ENCODE data around the gene GTF2H1.
A peak's percentile ranks its signal among the peaks of the same experiment; 100 is the strongest.

GTF2H1 gene

DNA sequence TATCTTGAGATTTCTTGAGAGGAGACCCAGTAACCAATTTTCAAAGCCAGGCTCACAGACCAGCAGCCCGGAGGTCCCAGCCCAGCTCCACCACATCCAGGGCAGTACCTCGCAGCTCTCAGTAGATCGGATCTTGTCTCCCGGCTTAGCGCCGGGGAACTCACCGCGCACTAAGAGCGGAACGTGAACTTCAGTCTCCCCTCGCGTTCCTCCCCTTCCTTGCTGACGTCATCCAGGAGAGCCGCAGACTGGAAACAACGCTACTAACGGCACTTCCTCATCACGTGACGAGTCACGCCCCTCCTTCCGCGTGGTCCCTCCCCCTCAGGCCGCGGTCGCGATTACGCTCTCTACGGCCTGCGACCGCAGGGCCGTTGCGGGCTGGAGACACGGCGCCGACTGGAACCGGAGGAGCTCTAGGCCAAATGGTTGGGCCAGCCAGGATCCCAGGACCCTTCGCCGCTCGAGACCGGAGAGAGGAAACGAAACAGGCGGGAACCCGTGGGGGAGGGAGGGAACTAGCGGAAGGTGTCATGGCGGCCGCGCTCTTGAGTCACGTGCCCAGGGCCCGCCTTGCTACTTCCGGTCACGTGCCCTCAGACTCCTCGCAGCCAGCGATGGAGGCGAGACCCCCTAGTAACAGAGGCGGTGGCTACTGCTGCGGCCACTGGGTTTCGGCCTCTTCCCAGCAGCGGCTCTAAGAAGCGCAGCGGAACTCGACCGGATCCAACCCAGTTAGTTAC, at the start of gene GTF2H1, which contains the start of gene HPS5:
Gene GTF2H1, plus strand, starts transcription at position 599 of the 743 bp plus-strand sequence. CDS start 10,508 bp downstream, outside the sequence.
Gene HPS5, minus strand, starts transcription at position 172 of the 743 bp plus-strand sequence. CDS start 4,282 bp downstream, outside the sequence.
- peak; percentile 94 for DNase-seq (ENCODE audit: low spot score)
- FAIRE-seq = peak; percentile 72

DNA sequence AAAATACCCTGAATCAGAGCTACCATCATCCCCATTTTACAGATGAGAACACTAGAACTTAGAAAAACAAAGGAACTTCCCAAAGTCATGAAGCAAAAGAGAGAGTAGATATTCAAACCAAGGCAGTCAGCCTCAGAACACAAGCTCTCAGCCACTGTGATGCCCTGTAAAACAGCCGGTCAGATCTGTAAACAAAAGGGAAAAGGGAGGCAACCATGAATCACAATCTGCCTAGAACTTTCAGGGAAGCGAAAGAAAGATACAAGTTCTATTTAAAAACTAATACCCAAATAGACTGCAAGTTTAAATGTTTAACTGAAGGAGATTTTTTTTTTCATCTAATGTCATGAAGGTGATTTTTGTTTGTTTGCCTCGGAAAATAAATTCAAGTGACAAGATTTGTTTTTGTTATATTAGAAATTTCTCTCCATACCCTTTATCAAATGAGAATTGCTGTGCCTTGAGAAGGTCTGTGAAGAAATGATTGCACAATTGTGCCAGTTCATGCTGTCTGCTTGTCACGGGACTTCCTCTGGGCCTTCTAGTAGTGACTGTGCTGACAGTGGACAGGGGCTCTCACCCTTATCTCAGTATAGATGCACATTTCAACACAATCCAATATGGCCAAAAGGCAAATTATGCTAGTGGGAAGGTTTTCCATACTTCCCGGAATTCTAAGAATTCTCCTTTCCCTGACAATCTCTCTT, 44.6 kb upstream of the GTF2H1 start:
- FAIRE-seq = no peak
- no peak for DNase-seq (ENCODE audit: low spot score)

DNA sequence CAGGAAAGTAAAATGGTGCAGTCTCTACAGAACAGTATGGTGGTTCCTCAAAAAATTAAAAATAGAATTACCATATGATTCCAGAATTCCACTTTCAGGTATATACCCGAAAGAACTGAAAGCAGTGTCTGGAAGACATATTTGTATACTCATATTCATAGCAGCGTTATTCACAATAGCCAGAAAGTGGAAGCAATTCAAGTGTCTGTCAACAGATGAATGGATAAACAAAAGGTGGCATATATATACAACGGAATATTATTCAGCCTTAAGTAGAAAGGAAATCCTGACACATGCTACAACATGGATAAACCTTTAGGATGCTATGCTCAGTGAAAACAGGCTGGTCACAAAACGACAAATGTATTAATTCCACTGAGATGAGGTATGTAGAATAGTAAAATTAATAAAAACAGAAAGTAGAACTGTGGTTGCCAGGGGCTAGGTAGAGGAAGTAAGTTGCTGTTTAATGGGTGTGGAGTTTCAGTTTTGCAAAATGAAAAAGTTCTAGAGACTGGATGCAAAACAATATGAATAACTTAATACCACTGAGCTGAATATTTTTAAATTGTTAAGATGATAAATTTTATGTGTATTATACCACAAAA, 41.8 kb upstream of the GTF2H1 start:
- DNase-seq (ENCODE audit: low spot score) (no peak), FAIRE-seq (no peak)

DNA sequence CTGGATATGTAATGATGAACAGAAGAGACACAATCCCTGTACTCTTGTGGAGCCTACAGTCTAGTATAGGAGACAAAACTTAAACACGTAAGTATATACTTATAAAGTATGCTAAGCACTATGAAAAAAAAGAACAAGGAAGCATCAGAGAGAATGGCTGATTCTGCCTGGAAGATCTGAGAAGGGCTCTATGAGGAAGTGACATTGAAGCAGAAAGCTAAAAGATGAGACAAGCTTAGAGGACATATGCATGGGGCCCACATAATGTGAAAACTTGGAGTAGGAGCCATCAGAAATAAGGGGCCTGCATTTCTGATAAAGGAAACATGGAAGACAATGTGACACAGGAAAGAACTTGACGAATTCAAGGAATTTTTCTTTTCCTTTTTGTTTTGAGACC, 39.7 kb upstream of the GTF2H1 start:
- DNase-seq (ENCODE audit: low spot score) (no peak), FAIRE-seq (no peak)

DNA sequence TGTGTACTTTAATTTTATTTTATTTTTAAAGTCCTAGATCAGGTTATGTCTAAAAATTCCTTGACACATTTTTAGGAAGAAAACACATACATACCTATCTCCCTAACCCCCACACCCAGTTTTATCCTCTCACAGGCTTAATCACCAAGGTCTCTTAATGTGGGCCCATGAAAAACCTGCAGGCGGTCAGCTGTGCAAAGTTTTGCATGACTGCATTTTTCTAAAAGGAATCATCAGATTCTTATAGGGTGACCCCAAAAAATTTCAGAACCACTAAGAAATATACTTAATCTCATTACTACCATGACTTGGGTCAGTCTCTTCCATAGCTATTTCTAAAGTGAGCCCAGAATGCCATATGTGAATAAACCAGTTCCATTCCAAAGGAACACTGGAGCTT, 36.5 kb upstream of the GTF2H1 start:
- DNase-seq (ENCODE audit: low spot score) (no peak), FAIRE-seq (no peak)

DNA sequence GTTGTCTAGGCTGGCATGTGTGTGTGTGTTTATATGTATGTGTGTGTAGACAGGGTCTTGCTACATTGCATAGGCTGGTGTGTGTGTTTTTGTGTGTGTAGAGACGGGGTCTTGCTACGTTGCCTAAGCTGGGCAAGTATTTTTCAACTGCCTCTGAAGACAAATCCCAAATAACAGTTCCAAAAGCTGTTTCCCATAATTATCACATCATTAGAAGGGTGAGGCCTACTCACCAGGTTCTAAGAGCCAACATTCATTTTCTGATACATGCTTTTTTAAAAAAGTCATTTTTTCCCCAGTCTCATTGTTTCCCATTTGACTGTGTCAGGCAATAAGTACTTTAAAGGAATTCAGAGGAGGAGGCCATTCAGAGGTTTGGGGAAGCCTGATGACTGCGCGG, 33.5 kb upstream of the GTF2H1 start:
- no peak for FAIRE-seq

DNA sequence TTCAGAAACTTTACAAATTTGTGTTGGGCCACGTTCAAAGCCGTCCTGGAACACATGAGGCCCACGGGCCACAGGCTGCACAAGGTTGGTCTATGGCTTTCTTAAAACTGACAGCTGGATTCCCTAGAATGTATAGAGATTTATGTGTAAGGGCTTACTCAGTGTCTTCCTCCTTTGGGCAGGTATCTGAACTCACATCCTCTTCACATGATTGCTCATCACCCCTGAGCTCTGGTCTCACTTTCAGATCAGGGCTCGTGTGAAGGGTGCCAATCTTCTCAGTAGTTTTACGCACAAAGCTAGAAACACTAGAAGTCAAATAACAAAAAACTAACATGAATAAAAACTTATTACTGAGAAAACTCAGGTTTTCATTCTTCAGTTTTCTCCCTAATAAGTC, 27.5 kb upstream of the GTF2H1 start:
- DNase-seq (ENCODE audit: low spot score) (no peak), FAIRE-seq (no peak)

More for the DNA sequence above, 33.5 kb upstream of the GTF2H1 start:
- no peak for DNase-seq (ENCODE audit: low spot score)

DNA sequence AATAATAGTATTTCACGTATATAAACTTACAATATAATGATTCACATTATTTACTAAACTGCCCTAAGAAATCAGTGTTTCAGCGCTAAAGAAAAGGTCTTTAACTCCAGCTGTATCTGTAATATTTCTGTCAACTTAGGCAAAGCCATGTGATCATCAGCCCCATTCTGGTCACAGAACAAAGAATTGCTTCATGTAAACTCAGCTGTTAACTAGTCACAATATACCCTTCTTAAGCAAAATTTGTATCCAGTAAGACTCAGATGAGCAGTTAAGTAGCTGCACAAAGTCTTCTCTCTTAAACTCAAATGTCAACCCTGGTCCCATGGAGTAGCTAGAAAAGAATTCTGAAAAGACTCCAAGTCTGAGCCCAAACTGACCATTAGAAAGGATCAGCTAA, 27.1 kb upstream of the GTF2H1 start:
- no peak for DNase-seq (ENCODE audit: low spot score)
- FAIRE-seq = no peak

DNA sequence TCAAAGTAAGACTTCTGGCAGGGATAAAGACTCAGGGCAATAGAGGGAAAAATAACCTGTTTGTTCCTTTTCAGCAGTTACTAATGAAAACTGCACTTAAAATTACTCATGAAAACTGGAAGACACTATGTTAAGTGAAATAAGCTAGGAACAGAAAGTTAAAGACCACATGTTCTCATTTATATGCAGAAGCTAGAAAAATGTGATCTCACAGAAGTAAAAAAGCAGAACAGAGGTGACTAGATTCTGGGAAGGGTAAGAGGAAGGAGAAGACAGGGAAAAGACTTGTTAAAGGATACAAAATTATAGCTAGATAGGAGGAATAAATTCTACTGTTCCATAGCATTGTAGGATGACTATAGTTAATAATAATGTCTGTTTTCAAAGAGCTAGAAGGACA, 22.6 kb upstream of the GTF2H1 start:
- DNase-seq (ENCODE audit: low spot score) (peak; percentile 2), FAIRE-seq (no peak)

DNA sequence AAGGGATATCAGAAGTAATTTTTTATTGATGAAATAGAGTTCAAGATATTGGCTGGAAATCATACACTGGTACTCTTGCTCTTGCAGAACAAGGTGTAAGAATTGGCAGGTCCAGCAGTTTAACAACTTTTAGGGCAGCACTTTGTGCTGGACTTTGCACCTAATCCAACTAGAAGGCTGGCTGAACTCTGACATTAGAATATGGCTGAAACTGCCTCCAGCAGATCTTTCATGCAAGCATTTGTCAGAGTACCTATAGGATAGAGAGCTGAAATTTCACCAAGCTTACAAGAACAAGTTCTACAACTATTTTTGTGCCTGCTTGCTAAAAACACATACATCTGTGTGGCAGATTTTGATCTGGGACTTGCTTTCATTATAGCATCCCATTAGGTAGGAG, 17.6 kb upstream of the GTF2H1 start:
- no peak for FAIRE-seq

DNA sequence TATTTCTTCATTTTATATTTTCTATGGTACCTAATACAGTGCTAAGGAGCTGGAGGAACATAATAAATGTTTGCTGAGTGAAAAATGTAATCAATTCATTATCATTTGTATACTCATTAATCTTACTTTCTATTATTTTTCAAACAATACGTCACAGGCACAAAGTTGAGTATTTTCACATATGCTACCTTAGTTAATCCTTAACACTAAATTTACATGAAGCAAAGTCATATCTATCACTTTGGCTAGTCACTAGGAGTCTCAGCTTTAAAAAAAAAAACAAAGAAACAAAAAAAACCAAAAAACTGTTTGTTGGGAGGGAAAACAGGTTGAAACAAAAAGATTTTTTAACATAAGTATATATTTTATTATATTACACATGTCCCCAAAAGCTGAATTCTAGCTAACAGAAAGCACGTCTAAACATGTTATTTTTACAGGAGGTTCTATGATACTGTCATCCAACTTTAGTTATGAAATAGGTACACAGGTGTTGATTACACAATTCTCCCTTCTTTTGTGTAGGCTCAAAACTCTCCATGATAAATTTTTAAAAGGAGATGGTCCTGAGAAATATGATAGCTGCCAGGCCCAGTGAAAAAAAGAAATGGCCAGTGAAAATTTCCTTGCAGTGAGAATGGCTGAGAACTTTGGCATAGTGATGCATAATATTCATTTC, 14.8 kb upstream of the GTF2H1 start:
- no peak for FAIRE-seq
- no peak for DNase-seq (ENCODE audit: low spot score)

More for the DNA sequence above, 17.6 kb upstream of the GTF2H1 start:
- DNase-seq (ENCODE audit: low spot score) = no peak

DNA sequence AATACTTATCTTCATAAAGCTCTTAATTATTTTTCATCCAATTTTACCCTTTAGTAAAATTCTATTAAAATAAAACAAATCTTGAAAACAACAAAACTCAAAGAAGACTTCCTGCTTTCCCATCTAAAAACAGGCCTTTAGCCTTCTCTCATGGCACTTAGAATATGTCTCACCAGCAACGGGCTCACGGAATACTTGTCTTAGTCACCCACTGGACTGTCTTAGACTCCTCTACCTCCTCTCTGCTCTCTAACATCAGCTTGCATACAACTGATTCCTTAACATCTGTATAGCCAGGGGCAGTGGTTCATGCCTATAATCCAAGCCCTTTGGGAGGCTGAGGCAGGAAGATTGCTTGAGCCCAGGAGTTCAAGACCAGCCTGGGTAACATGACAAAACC, 14.1 kb upstream of the GTF2H1 start:
- DNase-seq (ENCODE audit: low spot score) = no peak
- FAIRE-seq = no peak

DNA sequence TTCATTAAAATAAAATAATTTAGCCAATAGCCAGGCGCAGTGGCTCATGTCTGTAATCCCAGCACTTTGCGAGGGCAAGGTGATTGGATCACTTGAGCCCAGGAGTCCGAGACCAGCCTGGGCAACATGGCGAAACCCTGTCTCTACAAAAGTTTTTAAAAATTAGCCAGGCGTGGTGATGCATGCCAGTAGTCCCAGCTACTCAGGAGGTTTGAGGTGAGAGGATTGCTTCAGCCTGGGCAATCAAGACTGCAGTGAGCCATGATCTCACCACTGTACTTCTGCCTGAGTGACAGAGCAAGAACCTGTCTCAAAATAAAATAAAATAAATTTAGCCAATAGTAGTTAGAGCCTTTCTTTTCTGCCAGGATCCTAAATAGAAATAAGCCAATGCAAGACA, 12.7 kb upstream of the GTF2H1 start:
- DNase-seq (ENCODE audit: low spot score) (no peak), FAIRE-seq (no peak)

DNA sequence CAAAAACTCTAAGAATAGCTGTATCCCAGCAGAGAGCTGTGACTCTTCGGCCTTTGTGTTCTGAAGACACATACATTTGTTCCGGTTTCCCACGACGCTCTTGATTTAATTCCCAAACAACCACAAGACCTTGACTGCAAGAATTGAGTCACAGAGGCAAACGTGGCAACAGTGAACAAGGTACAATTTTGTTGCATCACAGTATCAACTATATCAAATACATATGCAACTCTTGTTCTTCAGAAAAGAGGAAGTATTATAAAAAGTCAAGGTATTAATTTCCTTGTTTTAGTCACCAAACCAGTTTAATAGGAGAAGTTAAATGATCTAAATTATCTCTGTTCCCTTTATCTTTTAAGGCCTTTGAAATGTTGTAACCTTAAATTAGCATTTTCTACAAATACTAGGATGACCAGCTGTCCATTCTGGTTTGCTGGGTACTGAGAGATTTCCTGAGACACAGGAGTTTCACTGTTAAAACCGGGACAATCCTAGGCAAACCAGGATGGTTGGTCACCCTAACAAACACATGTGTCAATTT, 11.5 kb upstream of the GTF2H1 start:
- no peak for DNase-seq (ENCODE audit: low spot score)
- FAIRE-seq = no peak

DNA sequence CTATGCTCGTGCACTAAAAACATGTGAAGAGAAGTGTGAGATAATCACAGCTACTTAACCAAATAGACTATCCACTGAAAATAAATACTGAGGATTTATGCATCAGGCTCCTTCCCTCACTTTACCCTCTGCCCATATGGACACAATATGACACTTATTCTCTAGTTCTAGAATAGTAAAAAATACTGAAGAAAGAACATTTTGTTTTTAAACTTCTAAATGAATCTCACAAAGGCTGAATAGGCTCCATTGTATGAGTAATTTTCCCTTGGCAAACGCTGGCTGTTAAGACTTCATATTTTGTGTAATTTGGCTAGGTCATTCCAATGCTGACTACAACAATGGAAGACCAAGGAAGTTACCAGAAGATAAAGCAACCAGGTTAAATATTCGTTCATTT, 10.4 kb upstream of the GTF2H1 start:
- FAIRE-seq (no peak), DNase-seq (ENCODE audit: low spot score) (no peak)

DNA sequence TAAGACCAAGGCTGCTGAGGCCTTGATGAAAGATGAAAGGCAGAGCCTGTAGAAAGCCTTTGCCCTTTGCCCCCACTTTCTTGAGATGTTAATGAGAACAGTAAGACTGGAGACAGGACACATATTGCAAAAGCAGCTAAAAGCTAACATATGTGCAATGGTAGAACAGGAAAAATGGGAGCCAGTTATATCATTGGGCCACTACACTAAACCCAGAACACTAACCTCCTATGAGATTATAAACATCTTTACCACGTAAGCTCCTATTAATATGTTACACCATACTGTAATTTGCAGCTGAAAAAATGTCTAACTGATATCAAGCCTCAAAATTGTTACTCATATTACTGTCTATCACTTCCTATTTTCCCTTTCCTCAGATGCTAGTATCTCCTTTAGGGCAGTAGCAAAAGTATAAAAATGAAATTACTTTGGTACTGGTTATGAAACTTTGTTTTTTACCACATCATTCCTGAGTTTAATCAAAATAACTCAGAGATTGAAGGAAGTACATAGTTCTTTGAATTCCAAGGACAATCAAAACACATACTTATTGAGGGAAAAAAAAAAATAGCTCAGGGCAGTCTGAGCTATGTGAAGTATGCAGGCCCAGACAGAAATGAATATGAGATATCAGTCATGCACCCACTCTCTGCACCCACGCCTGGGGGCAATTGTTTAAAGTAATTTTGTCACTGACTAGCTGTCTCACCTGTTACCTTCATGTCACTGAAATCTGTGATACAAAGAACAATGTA, 9.5 kb upstream of the GTF2H1 start:
- FAIRE-seq (no peak), DNase-seq (ENCODE audit: low spot score) (no peak)

DNA sequence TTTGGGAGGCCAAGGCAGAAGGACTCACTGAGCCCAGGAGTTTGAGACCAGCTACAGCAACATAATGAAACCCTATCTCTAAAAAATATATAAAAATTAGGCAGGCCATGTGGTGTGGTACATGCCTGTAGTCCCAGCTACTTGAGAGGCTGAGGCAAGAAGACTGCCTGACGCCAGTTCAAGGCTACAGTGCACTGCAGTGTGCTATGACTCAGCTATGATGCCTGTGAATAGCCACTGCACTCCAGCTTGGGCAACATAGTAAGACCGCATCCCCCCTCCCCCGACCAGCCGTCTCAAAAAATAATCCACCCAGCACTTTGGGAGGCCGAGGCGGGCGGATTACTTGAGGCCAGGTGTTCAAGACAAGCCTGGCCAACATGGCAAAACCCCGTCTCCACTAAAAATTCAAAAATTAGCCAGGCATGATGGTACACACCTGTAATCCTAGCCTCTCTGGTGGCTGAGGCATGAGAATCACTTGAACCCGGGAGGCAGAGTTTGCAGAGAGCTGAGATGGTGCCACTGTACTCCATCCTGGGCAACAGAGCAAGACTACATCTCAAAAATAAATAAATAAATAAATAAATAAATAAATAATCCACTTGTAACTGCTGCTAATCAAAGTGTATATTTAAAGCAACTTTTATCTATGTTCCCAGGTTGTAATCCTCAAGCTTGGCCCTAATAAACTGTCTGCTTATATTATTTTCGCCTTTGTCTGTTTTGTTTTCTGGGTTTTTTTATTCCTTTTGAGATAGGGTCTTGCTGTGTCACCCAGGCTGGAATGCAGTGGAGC, 8.2 kb upstream of the GTF2H1 start:
- no peak for FAIRE-seq
- no peak for DNase-seq (ENCODE audit: low spot score)

DNA sequence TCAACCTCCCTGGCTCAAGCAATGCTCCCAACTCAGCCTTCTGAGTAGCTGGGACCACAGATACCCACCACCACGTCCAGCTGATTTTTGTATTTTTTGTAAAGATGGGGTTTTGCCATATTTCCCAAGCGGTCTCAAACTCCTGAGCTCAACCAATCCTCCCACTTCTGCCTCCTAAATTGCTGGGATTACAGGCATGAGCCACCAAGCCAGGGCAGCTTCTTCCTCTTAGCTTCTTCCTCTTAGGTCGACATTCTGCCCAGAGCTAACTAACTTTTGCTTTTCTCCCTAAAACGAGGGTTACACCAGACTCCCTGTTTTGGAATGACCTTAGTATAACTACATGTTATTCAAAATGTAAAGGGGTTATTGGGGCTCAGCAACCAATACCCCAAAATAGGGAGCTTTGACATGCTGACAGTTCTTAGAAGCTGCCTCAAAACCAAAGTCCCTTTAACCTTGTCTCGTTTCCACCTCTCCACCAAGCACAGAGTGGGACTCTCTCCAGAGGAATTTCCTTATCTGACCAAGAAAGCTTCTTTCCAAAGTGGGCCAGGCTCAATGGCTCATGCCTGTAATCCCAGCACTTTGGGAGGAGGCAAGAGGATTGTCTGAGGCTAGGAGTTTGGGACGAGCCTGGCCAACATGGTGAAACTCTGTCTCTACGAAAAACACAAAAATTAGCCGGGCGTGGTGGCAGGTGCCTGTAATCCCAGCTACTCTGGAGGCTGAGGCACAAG, 7.4 kb upstream of the GTF2H1 start:
- DNase-seq (ENCODE audit: low spot score) (no peak), FAIRE-seq (no peak)

DNA sequence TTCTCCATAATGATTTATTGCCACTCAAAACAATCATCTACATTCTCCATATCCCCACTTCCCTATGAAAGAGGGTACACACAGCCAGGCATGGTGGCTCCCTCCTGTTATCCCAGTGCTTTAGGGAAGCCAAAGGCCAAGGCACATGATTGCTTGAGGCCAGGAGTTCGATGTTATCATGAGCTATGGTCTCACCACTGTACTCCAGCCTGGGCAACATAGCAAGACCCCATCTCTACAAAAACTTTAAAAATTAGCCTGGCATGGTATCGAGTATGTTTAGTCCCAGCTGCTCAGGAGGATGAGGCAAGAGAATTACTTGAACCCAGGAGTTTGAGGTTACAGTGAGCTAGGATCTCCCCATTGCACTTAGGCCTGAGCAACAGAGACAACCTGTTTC, 6.5 kb upstream of the GTF2H1 start:
- no peak for FAIRE-seq
- DNase-seq (ENCODE audit: low spot score) = no peak

Data from RCC 7860 (cell line).